GM12865 (cell line): ENCODE results near the gene DNAH12.

Experiments
- DNase-seq: peaks from one replicate; pipeline ENCODE4 v3.0.0; 2010; ENCODE audit warnings: low read depth
- H3K4me3 ChIP-seq: 2 replicates; pipeline ENCODE4 v1.5.1; 2011; ENCODE audit warnings: mild to moderate bottlenecking, low read depth, low read length, control low read depth
- TF ChIP-seq, protein P1 (sequence below): IDR thresholded peaks from 2 replicates; pipeline ENCODE4 v1.5.1; 2011; ENCODE audit warnings: low read length, control low read depth, low read depth, inconsistent platforms; ENCODE audit not compliant: insufficient read depth; ENCODE audit errors: missing control alignments

DNAH12 gene, protein sequence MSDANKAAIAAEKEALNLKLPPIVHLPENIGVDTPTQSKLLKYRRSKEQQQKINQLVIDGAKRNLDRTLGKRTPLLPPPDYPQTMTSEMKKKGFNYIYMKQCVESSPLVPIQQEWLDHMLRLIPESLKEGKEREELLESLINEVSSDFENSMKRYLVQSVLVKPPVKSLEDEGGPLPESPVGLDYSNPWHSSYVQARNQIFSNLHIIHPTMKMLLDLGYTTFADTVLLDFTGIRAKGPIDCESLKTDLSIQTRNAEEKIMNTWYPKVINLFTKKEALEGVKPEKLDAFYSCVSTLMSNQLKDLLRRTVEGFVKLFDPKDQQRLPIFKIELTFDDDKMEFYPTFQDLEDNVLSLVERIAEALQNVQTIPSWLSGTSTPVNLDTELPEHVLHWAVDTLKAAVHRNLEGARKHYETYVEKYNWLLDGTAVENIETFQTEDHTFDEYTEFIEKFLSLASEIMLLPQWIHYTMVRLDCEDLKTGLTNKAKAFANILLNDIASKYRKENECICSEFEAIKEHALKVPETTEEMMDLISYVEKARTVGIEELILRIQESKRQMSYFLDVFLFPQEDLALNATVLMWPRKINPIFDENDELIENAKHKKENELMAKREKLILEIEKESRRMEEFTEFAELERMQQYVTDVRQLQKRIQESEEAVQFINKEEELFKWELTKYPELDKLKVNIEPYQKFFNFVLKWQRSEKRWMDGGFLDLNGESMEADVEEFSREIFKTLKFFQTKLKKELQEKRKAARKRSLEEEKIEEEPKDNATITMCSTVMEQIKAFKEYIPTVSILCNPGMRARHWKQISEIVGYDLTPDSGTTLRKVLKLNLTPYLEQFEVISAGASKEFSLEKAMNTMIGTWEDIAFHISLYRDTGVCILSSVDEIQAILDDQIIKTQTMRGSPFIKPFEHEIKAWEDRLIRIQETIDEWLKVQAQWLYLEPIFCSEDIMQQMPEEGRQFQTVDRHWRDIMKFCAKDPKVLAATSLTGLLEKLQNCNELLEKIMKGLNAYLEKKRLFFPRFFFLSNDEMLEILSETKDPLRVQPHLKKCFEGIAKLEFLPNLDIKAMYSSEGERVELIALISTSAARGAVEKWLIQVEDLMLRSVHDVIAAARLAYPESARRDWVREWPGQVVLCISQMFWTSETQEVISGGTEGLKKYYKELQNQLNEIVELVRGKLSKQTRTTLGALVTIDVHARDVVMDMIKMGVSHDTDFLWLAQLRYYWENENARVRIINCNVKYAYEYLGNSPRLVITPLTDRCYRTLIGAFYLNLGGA (N-terminal part only)

DNA sequence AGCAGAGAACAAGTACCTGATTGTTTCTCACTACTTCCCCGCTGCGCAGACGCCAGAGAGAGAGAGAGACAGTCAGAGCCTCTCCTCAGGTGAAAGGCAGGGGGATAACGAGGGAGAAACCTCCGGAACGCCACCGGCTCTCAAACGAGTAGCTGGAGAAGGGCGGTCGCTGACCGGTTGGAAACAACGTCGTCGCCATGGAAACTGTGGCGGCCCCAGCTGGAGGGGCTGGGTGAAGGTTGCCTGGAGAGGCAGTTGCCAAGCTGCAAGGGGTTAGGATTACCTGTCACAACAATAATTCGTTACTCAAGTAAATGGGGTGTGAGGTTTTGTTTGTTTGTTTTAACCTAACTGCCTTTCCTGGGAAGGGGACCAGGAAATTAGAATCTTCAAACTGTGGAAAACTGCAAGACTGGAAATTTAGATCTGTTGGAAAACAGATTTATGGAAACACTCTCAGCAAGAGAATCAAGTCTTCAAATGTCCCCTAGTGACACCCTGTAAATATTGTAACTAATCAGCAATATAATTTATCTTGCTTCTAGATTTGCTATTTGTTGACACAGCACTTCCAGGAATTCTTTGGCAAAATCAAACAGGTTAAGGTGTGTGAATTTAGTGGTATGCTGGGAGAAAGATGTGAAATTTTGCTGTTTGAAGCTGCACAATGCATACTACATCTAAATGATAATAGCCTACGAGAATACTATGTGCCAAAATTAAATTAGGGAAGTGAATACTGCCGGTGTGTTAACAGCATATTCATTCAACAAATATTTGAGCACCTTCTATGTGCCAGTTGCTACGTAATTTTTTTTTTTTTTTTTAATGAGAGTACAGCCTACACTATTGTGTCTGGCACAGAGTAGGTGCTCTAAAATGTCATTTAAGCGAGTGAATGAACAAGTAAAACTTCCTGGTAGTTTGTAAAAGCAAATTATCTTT is at the start of gene DNAH12:
TSS of gene DNAH12 (minus strand) at position 164 of the 945 bp plus-strand sequence. CDS start 1,474 bp downstream, outside the sequence.
- TF ChIP-seq, protein P1, sequence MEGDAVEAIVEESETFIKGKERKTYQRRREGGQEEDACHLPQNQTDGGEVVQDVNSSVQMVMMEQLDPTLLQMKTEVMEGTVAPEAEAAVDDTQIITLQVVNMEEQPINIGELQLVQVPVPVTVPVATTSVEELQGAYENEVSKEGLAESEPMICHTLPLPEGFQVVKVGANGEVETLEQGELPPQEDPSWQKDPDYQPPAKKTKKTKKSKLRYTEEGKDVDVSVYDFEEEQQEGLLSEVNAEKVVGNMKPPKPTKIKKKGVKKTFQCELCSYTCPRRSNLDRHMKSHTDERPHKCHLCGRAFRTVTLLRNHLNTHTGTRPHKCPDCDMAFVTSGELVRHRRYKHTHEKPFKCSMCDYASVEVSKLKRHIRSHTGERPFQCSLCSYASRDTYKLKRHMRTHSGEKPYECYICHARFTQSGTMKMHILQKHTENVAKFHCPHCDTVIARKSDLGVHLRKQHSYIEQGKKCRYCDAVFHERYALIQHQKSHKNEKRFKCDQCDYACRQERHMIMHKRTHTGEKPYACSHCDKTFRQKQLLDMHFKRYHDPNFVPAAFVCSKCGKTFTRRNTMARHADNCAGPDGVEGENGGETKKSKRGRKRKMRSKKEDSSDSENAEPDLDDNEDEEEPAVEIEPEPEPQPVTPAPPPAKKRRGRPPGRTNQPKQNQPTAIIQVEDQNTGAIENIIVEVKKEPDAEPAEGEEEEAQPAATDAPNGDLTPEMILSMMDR: no peak
- no peak for DNase-seq
- H3K4me3 ChIP-seq: no peak within 1 kb of the TSS

DNA sequence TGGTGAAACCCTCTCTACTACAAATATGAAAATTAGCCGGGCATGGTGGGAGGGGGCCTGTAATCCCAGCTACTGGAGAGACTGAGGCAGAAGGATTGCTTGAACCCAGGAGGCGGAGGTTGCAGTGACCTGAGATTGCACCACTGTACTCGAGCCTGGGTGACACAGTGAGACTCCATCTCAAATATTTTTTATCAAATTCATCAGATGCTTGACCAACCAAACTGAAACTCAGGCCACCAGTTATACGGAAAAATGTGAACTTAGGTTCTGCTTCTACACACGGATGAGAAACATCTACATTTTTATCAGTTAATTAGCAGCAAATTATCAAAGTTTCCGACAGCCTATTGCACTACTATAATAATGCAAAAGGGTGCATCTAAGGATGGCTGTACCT is 48.2 kb upstream of the DNAH12 start:
- TF ChIP-seq, protein P1: no peak
- H3K4me3 ChIP-seq: no peak overlapping the region

GRCh38 chr3:57587905-57588304 is 43.8 kb upstream of the DNAH12 start:
- no peak overlapping the region for H3K4me3 ChIP-seq
- TF ChIP-seq, protein P1: no peak
- no peak for DNase-seq

More for the DNA sequence above, 48.2 kb upstream of the DNAH12 start:
- DNase-seq: no peak

DNA sequence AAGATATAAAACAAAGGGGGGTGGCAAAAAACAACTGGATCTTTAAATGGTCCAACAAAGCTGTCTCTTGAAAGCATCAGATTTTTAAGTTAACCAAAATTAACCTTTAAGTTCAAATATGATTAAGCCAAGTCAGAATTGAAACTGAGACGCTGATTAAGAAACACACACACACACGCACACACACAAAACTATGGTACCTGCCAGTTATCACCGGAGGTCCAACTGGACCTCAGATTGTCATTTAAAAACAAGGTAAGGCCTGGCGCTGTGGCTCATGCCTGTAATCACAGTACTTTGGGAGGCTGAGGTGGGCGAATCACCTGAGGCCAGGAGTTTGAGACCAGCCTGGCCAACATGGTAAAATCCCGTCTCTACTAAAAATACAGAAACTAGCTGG is 42.6 kb upstream of the DNAH12 start:
- DNase-seq: peak; percentile 32
- TF ChIP-seq, protein P1: no peak
- no peak overlapping the region for H3K4me3 ChIP-seq

GRCh38 chr3:57583544-57583943 is 39.4 kb upstream of the DNAH12 start:
- TF ChIP-seq, protein P1: no peak
- DNase-seq: no peak
- no peak overlapping the region for H3K4me3 ChIP-seq
